Measurements from ENCODE around the gene DYNLT3.

- TF ChIP-seq YY1 (IDR thresholded peaks at IDR 0.05; ENCODE audit: insufficient read depth, insufficient read length) (no peak), SUZ12 (IDR thresholded peaks at IDR 0.05; ENCODE audit: extremely low read depth, insufficient read depth, insufficient read length) (no peak), ZNF274 (IDR thresholded peaks at IDR 0.05; ENCODE audit: low read depth, low read length) (no peak)
Observed at GRCh38 chrX:37813570-37813969, 33.8 kb downstream of the DYNLT3 start.
